ENCODE data around the gene SUSD4.

Gene SUSD4

DNA sequence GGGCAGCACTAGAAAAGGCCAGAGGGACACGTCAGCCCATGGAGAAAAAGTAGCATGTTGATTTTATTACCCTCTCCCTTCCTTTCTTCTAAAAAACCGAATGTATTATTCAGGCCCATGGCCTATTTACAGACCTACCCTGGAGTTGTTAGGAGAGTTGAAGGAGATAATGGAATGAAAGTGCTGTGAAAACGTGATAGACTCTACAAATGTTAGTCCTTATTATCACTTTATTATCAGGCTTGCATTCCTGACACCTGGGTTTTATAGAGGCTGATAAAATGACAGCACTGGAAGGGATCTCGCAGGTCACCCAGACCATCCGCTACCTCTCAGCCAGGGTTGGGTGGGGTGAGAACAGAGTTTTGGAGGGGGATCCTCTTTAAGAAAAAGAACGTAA lies 160.3 kb downstream of the SUSD4 start:
- Histone ChIP-seq H3K4me1 (ENCODE audit: control insufficient read depth, insufficient read depth, low read length) (peaks cover 9% of the 10 kb centered on the region), H3K9ac (ENCODE audit: low read depth, low read length) (no peak overlapping the region), H3K36me3 (ENCODE audit: insufficient read depth, low read length) (no peaks in the 10 kb centered on the region), H3K9me3 (replicated peaks; ENCODE audit: low read length) (no peaks in the 10 kb centered on the region), H3K27me3 (ENCODE audit: control insufficient read depth, insufficient read depth, low read length) (peaks cover 3% of the 10 kb centered on the region), H3K4me2 (ENCODE audit: low read length) (no peak overlapping the region), H3K4me3 (ENCODE audit: low read length) (no peak overlapping the region)

- Histone ChIP-seq H3K4me2 (ENCODE audit: low read length) (no peak overlapping the region), H3K9me3 (replicated peaks; ENCODE audit: low read length) (no peaks in the 10 kb centered on the region), H3K9ac (ENCODE audit: low read depth, low read length) (no peak overlapping the region), H3K36me3 (ENCODE audit: insufficient read depth, low read length) (no peaks in the 10 kb centered on the region), H3K27me3 (ENCODE audit: control insufficient read depth, insufficient read depth, low read length) (peaks cover 3% of the 10 kb centered on the region), H3K4me1 (ENCODE audit: control insufficient read depth, insufficient read depth, low read length) (peaks cover 3% of the 10 kb centered on the region), H3K4me3 (ENCODE audit: low read length) (no peak overlapping the region)
Observed at GRCh38 chr1:223203034-223203408, 161.0 kb downstream of the SUSD4 start.

DNA sequence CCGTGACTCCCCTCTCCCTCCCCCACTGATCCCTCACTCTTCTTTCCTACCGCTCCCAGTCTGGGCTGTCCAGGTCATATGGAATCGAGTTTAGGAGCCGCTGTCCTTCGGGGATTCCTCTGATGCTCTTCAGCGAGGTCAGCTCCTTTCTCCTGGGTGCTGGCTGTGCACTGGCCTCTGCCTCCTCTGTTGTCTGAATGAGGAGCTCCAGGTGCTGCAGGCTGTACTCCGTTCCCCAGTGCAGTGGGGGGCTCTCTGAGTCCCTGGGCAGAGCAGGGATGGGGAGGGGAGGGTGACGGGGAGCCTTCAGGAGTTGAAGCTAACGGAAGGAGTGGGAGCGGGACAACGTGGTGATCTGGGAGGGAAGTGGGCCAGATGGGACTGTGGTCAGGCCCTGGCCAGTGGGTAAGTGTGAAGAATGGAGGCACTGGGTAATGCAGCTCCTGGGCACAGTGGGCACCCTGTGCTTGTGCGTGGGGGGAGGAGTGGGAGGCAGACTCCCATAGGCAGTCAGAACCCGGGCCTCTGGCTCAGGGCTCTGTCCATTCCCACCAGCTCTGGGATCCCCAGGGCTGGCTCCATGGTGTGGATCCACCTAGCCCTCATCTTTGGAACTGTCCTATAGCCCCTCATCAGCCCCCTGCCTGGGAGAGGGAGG lies 161.5 kb downstream of the SUSD4 start:
- Histone ChIP-seq H3K27me3 (ENCODE audit: control insufficient read depth, insufficient read depth, low read length) (peaks cover 3% of the 10 kb centered on the region), H3K4me2 (ENCODE audit: low read length) (no peak overlapping the region), H3K4me3 (ENCODE audit: low read length) (no peak overlapping the region), H3K4me1 (ENCODE audit: control insufficient read depth, insufficient read depth, low read length) (no peaks in the 10 kb centered on the region), H3K9me3 (replicated peaks; ENCODE audit: low read length) (no peaks in the 10 kb centered on the region), H3K9ac (ENCODE audit: low read depth, low read length) (no peak overlapping the region), H3K36me3 (ENCODE audit: insufficient read depth, low read length) (no peaks in the 10 kb centered on the region)

DNA sequence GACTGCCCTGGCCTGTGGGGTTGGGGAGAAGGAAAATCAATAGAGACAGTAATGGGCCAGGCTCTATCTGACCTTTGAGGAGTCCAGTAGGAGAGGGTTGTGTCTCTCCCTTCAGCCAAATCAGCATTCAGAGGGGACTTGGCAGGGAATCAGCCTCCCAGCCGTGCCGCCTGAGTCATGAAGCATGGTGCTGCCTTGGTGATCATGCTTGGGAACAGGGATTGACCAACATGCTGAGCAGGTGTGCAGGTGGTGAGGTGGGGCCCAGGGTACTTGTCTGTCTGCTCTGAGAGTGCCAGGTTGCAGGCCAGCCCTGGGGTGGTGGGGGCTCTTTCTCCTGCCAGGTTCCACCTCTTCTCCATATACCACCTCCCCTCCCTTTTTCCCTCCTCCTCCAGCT lies 162.0 kb downstream of the SUSD4 start:
- Histone ChIP-seq H3K9me3 (replicated peaks; ENCODE audit: low read length) (no peaks in the 10 kb centered on the region), H3K4me2 (ENCODE audit: low read length) (no peak overlapping the region), H3K9ac (ENCODE audit: low read depth, low read length) (no peak overlapping the region), H3K4me1 (ENCODE audit: control insufficient read depth, insufficient read depth, low read length) (no peaks in the 10 kb centered on the region), H3K27me3 (ENCODE audit: control insufficient read depth, insufficient read depth, low read length) (peaks cover 4% of the 10 kb centered on the region), H3K4me3 (ENCODE audit: low read length) (no peak overlapping the region), H3K36me3 (ENCODE audit: insufficient read depth, low read length) (no peaks in the 10 kb centered on the region)

DNA sequence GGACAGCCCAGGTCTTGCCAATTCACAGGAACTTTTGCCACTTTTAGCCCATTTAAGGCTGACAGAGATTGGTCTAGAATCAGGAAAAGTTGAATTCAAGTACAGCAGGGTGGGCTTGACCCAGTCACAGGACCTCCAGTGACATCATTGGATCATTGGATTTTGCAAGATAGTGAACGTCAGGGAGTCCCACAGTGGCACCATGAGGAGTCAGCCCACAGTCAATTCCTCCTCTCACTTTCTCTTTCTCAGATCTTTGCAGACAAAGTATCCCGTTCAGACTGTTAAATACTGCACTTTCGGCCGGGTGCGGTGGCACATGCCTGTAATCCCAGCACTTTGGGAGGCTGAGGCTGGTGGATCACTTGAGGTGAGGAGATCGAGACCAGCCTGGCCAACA lies 163.1 kb downstream of the SUSD4 start:
- no peak overlapping the region for H3K9ac ChIP-seq (ENCODE audit: low read depth, low read length)
- no peaks in the 10 kb centered on the region for H3K36me3 ChIP-seq (ENCODE audit: insufficient read depth, low read length)
- no peaks in the 10 kb centered on the region for H3K4me1 ChIP-seq (ENCODE audit: control insufficient read depth, insufficient read depth, low read length)
- H3K4me3 ChIP-seq (ENCODE audit: low read length): no peak overlapping the region
- no peak overlapping the region for H3K4me2 ChIP-seq (ENCODE audit: low read length)
- H3K27me3 ChIP-seq (ENCODE audit: control insufficient read depth, insufficient read depth, low read length): peaks cover 7% of the 10 kb centered on the region
- no peaks in the 10 kb centered on the region for H3K9me3 ChIP-seq (replicated peaks; ENCODE audit: low read length)

- H3K4me1 ChIP-seq (ENCODE audit: control insufficient read depth, insufficient read depth, low read length): no peaks in the 10 kb centered on the region
- no peak overlapping the region for H3K4me2 ChIP-seq (ENCODE audit: low read length)
Observed at GRCh38 chr1:223199094-223199647, 164.8 kb downstream of the SUSD4 start.

GRCh38 chr1:223198628-223198965 lies 165.4 kb downstream of the SUSD4 start:
- no peak overlapping the region for H3K4me2 ChIP-seq (ENCODE audit: low read length)
- no peak overlapping the region for H3K4me3 ChIP-seq (ENCODE audit: low read length)
- H3K4me1 ChIP-seq (ENCODE audit: control insufficient read depth, insufficient read depth, low read length): no peaks in the 10 kb centered on the region
- H3K9me3 ChIP-seq (replicated peaks; ENCODE audit: low read length): no peaks in the 10 kb centered on the region
- H3K27me3 ChIP-seq (ENCODE audit: control insufficient read depth, insufficient read depth, low read length): peaks cover 5% of the 10 kb centered on the region
- no peak overlapping the region for H3K9ac ChIP-seq (ENCODE audit: low read depth, low read length)
- no peaks in the 10 kb centered on the region for H3K36me3 ChIP-seq (ENCODE audit: insufficient read depth, low read length)

More at GRCh38 chr1:223199094-223199647, 164.8 kb downstream of the SUSD4 start:
- Histone ChIP-seq H3K27me3 (ENCODE audit: control insufficient read depth, insufficient read depth, low read length) (peaks cover 5% of the 10 kb centered on the region), H3K9ac (ENCODE audit: low read depth, low read length) (no peak overlapping the region), H3K9me3 (replicated peaks; ENCODE audit: low read length) (no peaks in the 10 kb centered on the region), H3K36me3 (ENCODE audit: insufficient read depth, low read length) (no peaks in the 10 kb centered on the region), H3K4me3 (ENCODE audit: low read length) (no peak overlapping the region)

DNA sequence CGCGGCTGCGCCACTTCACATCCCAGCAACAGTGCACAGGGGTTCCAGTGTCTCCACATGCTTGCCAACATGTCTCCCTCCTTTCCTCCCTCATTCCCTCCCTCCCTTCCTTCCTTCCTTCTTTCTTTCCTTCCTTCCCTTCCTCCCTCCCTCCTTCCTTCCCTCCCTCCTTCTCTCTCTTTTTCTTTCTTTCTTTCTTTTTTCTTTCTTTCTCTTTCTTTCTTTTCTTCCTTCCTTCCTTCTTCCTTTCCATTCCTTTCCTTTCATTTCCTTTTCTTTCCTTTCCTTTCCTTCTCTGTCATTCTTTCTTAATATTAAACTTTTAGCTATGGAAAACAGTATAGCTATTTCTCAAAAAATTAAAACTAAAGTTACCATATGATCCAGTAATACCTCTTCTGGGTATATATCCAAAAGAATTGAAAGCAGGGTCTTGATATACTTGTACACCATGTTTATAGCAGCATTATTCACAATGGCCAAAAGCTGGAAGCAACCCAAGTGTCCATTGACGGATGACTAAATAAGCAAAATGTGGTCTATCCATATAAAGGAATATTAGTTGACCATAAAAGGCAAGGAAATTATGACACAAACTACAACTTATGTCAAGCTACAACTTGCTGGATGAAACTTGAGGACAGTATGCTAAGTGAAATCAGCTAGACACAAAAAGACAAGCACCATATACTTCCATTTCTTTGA lies 165.9 kb downstream of the SUSD4 start:
- H3K36me3 ChIP-seq (ENCODE audit: insufficient read depth, low read length): no peaks in the 10 kb centered on the region
- no peak overlapping the region for H3K9ac ChIP-seq (ENCODE audit: low read depth, low read length)
- no peaks in the 10 kb centered on the region for H3K4me1 ChIP-seq (ENCODE audit: control insufficient read depth, insufficient read depth, low read length)
- no peak overlapping the region for H3K4me3 ChIP-seq (ENCODE audit: low read length)
- no peak overlapping the region for H3K4me2 ChIP-seq (ENCODE audit: low read length)
- H3K9me3 ChIP-seq (replicated peaks; ENCODE audit: low read length): no peaks in the 10 kb centered on the region
- peaks cover 5% of the 10 kb centered on the region for H3K27me3 ChIP-seq (ENCODE audit: control insufficient read depth, insufficient read depth, low read length)

- peak overlapping the region; percentile 35 for H3K4me3 ChIP-seq (ENCODE audit: low read length)
- H3K9me3 ChIP-seq (replicated peaks; ENCODE audit: low read length): no peaks in the 10 kb centered on the region
- peak overlapping the region; percentile 46 for H3K9ac ChIP-seq (ENCODE audit: low read depth, low read length)
- H3K4me1 ChIP-seq (ENCODE audit: control insufficient read depth, insufficient read depth, low read length): peaks cover 13% of the 10 kb centered on the region
- peak overlapping the region; percentile 52 for H3K4me2 ChIP-seq (ENCODE audit: low read length)
- peaks cover 10% of the 10 kb centered on the region for H3K27me3 ChIP-seq (ENCODE audit: control insufficient read depth, insufficient read depth, low read length)
- H3K36me3 ChIP-seq (ENCODE audit: insufficient read depth, low read length): no peaks in the 10 kb centered on the region
Observed at GRCh38 chr1:223189903-223190724, 173.9 kb downstream of the SUSD4 start.

DNA sequence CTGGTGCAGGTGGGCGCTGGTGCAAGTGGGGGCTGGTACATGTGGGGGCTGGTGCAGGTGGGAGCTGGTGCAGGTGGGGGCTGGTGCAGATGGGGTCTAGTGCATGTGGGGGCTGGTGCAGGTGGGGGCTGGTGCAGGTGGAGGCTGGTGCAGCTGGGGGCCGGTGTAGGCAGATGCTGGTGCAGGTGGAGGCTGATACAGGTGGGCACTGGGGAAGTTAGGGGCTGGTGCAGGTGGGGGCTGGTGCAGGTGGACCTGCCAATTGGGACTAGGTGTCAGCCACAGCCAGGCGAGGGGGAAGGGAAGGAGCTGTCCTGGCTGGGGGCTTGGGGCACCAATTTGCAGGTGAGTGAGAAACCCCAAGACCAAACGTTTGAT lies 174.5 kb downstream of the SUSD4 start:
- Histone ChIP-seq H3K27me3 (ENCODE audit: control insufficient read depth, insufficient read depth, low read length) (peaks cover 10% of the 10 kb centered on the region), H3K4me1 (ENCODE audit: control insufficient read depth, insufficient read depth, low read length) (peaks cover 13% of the 10 kb centered on the region), H3K9me3 (replicated peaks; ENCODE audit: low read length) (no peaks in the 10 kb centered on the region), H3K36me3 (ENCODE audit: insufficient read depth, low read length) (no peaks in the 10 kb centered on the region), H3K9ac (ENCODE audit: low read depth, low read length) (no peak overlapping the region), H3K4me3 (ENCODE audit: low read length) (no peak overlapping the region), H3K4me2 (ENCODE audit: low read length) (peak overlapping the region; percentile 23)

- Histone ChIP-seq H3K36me3 (ENCODE audit: insufficient read depth, low read length) (no peaks in the 10 kb centered on the region), H3K4me3 (ENCODE audit: low read length) (no peak overlapping the region), H3K4me1 (ENCODE audit: control insufficient read depth, insufficient read depth, low read length) (peaks cover 13% of the 10 kb centered on the region), H3K4me2 (ENCODE audit: low read length) (no peak overlapping the region), H3K27me3 (ENCODE audit: control insufficient read depth, insufficient read depth, low read length) (peaks cover 10% of the 10 kb centered on the region), H3K9ac (ENCODE audit: low read depth, low read length) (no peak overlapping the region), H3K9me3 (replicated peaks; ENCODE audit: low read length) (no peaks in the 10 kb centered on the region)
Observed at GRCh38 chr1:223188618-223189356, 175.2 kb downstream of the SUSD4 start.
